ENCODE results near the gene CCDC88A.

Gene CCDC88A, protein sequence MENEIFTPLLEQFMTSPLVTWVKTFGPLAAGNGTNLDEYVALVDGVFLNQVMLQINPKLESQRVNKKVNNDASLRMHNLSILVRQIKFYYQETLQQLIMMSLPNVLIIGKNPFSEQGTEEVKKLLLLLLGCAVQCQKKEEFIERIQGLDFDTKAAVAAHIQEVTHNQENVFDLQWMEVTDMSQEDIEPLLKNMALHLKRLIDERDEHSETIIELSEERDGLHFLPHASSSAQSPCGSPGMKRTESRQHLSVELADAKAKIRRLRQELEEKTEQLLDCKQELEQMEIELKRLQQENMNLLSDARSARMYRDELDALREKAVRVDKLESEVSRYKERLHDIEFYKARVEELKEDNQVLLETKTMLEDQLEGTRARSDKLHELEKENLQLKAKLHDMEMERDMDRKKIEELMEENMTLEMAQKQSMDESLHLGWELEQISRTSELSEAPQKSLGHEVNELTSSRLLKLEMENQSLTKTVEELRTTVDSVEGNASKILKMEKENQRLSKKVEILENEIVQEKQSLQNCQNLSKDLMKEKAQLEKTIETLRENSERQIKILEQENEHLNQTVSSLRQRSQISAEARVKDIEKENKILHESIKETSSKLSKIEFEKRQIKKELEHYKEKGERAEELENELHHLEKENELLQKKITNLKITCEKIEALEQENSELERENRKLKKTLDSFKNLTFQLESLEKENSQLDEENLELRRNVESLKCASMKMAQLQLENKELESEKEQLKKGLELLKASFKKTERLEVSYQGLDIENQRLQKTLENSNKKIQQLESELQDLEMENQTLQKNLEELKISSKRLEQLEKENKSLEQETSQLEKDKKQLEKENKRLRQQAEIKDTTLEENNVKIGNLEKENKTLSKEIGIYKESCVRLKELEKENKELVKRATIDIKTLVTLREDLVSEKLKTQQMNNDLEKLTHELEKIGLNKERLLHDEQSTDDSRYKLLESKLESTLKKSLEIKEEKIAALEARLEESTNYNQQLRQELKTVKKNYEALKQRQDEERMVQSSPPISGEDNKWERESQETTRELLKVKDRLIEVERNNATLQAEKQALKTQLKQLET (N-terminal part only)

GRCh38 chr2:55419679-55420438 lies at the start of gene CCDC88A:
Gene CCDC88A (minus strand): TSS chr2:55419856. CDS start chr2:55419079, 777 bp downstream.
- peak within 1 kb of the TSS; percentile 49 for H3K27ac ChIP-seq
- TF ChIP-seq, protein P1, sequence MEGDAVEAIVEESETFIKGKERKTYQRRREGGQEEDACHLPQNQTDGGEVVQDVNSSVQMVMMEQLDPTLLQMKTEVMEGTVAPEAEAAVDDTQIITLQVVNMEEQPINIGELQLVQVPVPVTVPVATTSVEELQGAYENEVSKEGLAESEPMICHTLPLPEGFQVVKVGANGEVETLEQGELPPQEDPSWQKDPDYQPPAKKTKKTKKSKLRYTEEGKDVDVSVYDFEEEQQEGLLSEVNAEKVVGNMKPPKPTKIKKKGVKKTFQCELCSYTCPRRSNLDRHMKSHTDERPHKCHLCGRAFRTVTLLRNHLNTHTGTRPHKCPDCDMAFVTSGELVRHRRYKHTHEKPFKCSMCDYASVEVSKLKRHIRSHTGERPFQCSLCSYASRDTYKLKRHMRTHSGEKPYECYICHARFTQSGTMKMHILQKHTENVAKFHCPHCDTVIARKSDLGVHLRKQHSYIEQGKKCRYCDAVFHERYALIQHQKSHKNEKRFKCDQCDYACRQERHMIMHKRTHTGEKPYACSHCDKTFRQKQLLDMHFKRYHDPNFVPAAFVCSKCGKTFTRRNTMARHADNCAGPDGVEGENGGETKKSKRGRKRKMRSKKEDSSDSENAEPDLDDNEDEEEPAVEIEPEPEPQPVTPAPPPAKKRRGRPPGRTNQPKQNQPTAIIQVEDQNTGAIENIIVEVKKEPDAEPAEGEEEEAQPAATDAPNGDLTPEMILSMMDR (conservative IDR thresholded peaks at IDR 0.05) = peak; percentile 15; the same call in 1 of the 2 replicates

DNA sequence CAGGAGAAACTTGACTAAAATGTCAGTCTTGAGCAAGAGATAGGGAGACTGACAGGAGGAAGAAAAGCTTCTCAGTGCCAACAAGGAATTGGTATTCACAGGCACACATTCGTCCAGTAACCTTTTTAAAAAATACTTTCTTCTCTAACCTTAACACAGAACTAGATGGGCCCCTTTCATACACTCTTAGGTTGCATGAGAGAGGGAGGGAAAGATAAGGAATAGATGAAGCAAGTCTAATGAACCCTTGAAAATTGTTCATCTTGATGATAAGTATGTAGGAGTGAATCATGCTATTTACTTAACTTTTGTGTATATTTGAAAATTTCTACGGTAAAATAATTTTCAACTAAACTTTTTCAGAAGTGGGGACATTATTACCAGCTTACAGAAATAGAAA lies 42.0 kb upstream of the CCDC88A start:
- no peak overlapping the region for H3K27ac ChIP-seq
- TF ChIP-seq, protein P1 (conservative IDR thresholded peaks at IDR 0.05) = no peak

- TF ChIP-seq, protein P1 (conservative IDR thresholded peaks at IDR 0.05) = no peak
- H3K27ac ChIP-seq = no peak overlapping the region
These were observed 40.9 kb upstream of the CCDC88A start for GRCh38 chr2:55460562-55460961.

DNA sequence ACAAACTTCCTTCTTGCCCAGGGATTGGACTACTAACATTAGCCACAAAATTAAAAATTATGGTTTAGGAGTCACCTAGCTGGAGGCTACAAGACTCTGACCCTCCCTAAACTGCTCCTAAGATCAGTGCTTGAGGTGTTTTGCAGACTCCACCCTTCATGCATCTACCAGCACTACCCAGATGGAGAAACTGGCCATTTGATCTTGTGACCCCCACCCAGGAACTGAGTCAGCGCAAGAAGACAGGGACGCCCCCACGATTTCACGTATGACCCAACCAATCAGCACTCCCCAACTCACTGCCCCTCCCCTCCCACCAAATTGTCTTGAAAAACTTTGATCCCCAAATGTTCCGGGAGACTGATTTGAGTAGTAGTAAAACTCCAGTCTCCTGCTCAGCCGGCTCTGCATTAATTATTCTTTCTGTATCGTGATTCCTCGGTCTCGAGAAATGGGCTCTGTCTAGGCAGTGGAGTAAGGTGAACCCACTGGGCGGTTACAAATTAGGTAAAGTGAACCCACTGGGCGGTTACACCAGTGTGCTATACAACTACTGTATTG lies 40.1 kb upstream of the CCDC88A start:
- H3K27ac ChIP-seq = no peak overlapping the region
- TF ChIP-seq, protein P1 (conservative IDR thresholded peaks at IDR 0.05) = no peak

- TF ChIP-seq, protein P1 (conservative IDR thresholded peaks at IDR 0.05) = no peak
- no peak overlapping the region for H3K27ac ChIP-seq
These were observed 39.6 kb upstream of the CCDC88A start for GRCh38 chr2:55459279-55459678.

DNA sequence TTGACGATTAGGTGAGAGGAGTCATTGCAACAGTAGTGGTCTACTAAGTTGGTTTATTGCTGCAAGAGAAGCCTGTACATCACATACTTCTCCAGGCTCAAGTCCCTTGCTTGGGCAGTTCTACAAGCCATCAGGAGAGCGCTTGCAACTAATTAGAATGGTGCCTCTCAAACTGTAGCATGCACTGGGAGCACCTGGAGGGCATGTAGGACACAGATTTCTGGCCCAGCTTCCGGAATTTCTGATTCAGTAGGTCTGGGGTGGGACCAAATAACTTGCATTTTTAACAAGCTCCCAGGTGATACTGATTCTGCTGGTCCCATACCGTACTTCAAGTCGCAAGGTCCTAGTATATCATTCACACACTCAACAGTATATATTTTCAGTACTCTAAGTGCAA lies 34.5 kb upstream of the CCDC88A start:
- TF ChIP-seq, protein P1 (conservative IDR thresholded peaks at IDR 0.05) = no peak
- H3K27ac ChIP-seq = no peak overlapping the region
